PFSK-1 (cell line): ENCODE measurements around the gene ZBTB43.

Experiments used
- SIN3A ChIP-seq: IDR thresholded peaks from 2 replicates; pipeline ENCODE4 v1.6.1; 2012; ENCODE audit warnings: mild to moderate bottlenecking, low read length, moderate library complexity, borderline replicate concordance; ENCODE audit not compliant: insufficient read depth
- TAF1 ChIP-seq: IDR thresholded peaks from 2 replicates; pipeline ENCODE4 v1.6.1; 2012; ENCODE audit warnings: low read length, control low read depth, borderline replicate concordance; ENCODE audit not compliant: insufficient read depth

DNA sequence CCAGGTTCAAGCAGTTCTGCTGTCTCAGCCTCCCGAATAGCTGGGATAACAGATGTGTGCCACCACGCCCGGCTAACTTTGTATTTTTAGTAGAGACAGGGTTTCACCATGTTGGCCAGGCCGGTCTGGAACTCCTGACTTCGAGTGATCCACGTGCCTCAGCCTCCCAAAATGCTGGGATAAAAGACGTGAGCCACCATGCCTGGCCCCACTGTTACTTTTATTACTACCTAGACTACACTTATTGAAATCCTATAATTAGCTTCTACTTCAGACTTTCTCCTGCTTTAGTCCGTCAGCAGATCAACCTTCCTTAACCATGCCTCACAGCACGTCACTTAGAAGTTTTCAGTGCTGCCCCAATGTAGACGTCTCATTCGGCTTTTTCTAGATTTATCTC lies 8.2 kb downstream of the ZBTB43 start:
- TF ChIP-seq TAF1 (no peak), SIN3A (no peak)
